Measurements from ENCODE around the gene NPHP4. TPM values are rescaled to one million over a fixed set of nuclear protein-coding genes. Genes with fewer than 3 reads are reported as not detected.
"Not testable (repeated sequence)": the region's sequence is repeated elsewhere in the genome, so short reads cannot be mapped to it uniquely, and the experiment has no call there.

NPHP4 gene
- total RNA-seq, 2 experiments from 2014 or later, result 15.6 to 17.2 TPM

GRCh38 chr1:5857011-5857410 lies 135.2 kb downstream of the NPHP4 start:
- H3K4me3 Mint-ChIP-seq, result no peak overlapping the region
- peaks cover 5% of the 10 kb centered on the region for H3K4me1 Mint-ChIP-seq (ENCODE audit: low read depth)

DNA sequence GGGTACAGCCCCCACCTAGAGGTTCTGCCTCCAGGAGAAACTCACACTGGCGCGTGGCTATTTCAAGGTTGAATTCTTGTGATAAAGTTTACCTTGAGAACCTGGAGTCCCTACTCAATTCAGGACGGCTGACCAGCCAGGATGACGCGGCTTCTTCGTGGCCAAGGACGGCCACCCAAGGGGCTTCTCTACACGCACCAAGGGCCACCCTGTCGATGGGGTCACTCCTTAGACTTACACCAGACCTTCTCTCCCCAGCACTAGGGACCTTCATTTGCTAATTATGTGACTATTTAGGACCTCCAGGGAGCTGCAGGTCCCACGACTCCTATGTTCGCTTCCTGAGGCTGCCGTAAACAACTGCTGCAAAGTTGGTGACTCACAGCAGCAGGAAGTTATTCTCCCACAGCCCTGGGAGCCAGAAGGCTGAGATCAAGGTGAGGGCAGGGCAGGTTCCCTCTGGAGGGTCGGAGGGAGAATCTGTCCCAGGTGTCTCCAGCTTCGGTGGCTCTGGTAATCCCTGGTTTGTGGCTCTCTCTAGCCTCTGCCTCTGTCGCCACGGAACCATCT lies 135.9 kb downstream of the NPHP4 start:
- POLR2A ChIA-PET, result no interaction called here
- no peak overlapping the region for H3K4me3 Mint-ChIP-seq
- DNase-seq (no peak), ATAC-seq (no peak)
- H3K36me3 Mint-ChIP-seq (ENCODE audit: low read depth), result no peaks in the 10 kb centered on the region
- no peak overlapping the region for H3K27ac Mint-ChIP-seq
- CTCF ChIA-PET, result no interaction called here
- H3K9me3 Mint-ChIP-seq (ENCODE audit: insufficient read depth), result no peaks in the 10 kb centered on the region
- H3K4me1 Mint-ChIP-seq (ENCODE audit: low read depth), result peaks cover 5% of the 10 kb centered on the region
- no peaks in the 10 kb centered on the region for H3K27me3 Mint-ChIP-seq (ENCODE audit: low read depth)

More at GRCh38 chr1:5857011-5857410, 135.2 kb downstream of the NPHP4 start:
- ATAC-seq (no peak), DNase-seq (no peak)
- Mint-ChIP-seq H3K27me3 (ENCODE audit: low read depth) (no peaks in the 10 kb centered on the region), H3K9me3 (ENCODE audit: insufficient read depth) (no peaks in the 10 kb centered on the region), H3K36me3 (ENCODE audit: low read depth) (no peaks in the 10 kb centered on the region), H3K27ac (no peak overlapping the region)
- ChIA-PET POLR2A (no interaction called here), CTCF (no interaction called here)

GRCh38 chr1:5855196-5855897 lies 136.9 kb downstream of the NPHP4 start:
- POLR2A ChIA-PET, result no interaction called here
- DNase-seq, result no peak
- Mint-ChIP-seq H3K4me3 (no peak overlapping the region), H3K4me1 (ENCODE audit: low read depth) (peaks cover 5% of the 10 kb centered on the region), H3K36me3 (ENCODE audit: low read depth) (no peaks in the 10 kb centered on the region), H3K27me3 (ENCODE audit: low read depth) (no peaks in the 10 kb centered on the region), H3K27ac (no peak overlapping the region), H3K9me3 (ENCODE audit: insufficient read depth) (no peaks in the 10 kb centered on the region)
- no peak for ATAC-seq
- CTCF ChIA-PET, result no interaction called here

DNA sequence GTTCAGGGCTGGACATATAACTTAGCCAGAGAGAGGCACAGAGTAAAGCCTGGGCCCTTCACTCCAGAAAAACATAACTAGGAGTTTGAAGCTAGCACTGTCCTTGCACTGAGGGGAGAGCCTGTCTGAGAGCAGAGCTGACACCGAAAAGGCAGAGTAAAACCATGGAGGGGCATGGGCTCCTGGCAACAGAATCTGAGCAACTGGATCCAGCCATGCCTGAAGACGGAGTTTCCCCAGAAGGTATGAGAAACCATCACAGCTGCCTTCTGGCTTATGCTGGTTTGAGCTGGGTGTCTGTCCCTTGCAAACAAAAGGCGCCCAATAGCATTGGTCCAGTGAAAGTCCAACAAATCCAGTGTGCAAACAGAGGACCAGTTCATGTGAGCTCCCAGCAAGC lies 137.5 kb downstream of the NPHP4 start:
- Mint-ChIP-seq H3K27ac (no peak overlapping the region), H3K9me3 (ENCODE audit: insufficient read depth) (no peaks in the 10 kb centered on the region), H3K4me1 (ENCODE audit: low read depth) (peaks cover 5% of the 10 kb centered on the region), H3K4me3 (no peak overlapping the region), H3K36me3 (ENCODE audit: low read depth) (no peaks in the 10 kb centered on the region), H3K27me3 (ENCODE audit: low read depth) (no peaks in the 10 kb centered on the region)
- ATAC-seq (no peak), DNase-seq (no peak)
- ChIA-PET POLR2A (no interaction called here), CTCF (no interaction called here)

DNA sequence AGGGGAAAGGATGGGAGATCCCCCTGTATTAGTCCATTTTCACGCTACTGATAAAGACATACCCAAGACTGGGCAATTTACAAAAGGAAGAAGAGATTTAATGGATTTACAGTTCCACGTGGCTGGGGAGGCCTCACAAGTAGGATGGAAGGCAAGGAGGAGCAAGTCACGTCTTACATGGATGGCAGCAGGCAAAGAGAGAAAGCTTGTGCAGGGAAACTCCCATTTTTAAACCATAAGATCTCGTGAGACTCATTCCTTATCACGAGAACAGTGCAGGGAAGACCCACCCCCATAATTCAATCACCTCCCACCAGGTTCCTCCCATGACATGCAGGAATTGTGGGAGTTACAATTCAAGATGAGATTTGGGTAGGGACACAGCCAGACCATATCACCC lies 138.4 kb downstream of the NPHP4 start:
- POLR2A ChIA-PET; DNase-seq; H3K27me3 Mint-ChIP-seq (ENCODE audit: low read depth); CTCF ChIA-PET; H3K9me3 Mint-ChIP-seq (ENCODE audit: insufficient read depth); H3K4me3 Mint-ChIP-seq; H3K36me3 Mint-ChIP-seq (ENCODE audit: low read depth); H3K27ac Mint-ChIP-seq; H3K4me1 Mint-ChIP-seq (ENCODE audit: low read depth); ATAC-seq: not testable (repeated sequence)

DNA sequence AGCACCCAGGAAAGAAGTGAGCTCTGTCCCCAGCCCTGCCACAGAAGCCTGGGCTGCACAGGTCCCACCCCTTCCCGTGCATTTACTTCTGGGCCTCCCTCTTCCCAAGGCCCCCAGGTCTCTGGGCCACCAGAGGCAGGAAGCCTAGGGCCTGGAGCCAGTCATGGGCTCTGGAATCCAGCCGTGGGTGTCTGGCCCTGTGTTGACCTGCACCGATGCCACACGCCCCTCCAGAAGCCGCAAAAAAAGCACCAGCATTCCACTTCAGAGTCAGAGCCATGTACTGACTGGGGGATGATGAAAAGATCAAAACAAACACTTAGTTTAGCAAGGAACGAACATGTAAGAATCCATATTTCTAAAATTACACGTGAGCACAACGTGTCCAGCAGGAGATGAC lies 141.7 kb downstream of the NPHP4 start:
- Mint-ChIP-seq H3K4me3 (no peak overlapping the region), H3K9me3 (ENCODE audit: insufficient read depth) (no peaks in the 10 kb centered on the region), H3K27me3 (ENCODE audit: low read depth) (no peaks in the 10 kb centered on the region), H3K4me1 (ENCODE audit: low read depth) (no peaks in the 10 kb centered on the region), H3K36me3 (ENCODE audit: low read depth) (no peaks in the 10 kb centered on the region), H3K27ac (no peak overlapping the region)
- ChIA-PET POLR2A (no interaction called here), CTCF (no interaction called here)
- ATAC-seq, result no peak
- DNase-seq, result no peak

- Mint-ChIP-seq H3K27me3 (ENCODE audit: low read depth) (no peaks in the 10 kb centered on the region), H3K36me3 (ENCODE audit: low read depth) (no peaks in the 10 kb centered on the region), H3K9me3 (ENCODE audit: insufficient read depth) (no peaks in the 10 kb centered on the region), H3K4me1 (ENCODE audit: low read depth) (no peaks in the 10 kb centered on the region), H3K4me3 (no peak overlapping the region), H3K27ac (no peak overlapping the region)
- ChIA-PET CTCF (no interaction called here), POLR2A (no interaction called here)
- ATAC-seq (no peak), DNase-seq (no peak)
Observed at GRCh38 chr1:5849550-5849949, 142.7 kb downstream of the NPHP4 start.

GRCh38 chr1:5847013-5847659 lies 145.1 kb downstream of the NPHP4 start:
- no peak overlapping the region for H3K4me3 Mint-ChIP-seq
- ATAC-seq (no peak), DNase-seq (peak; percentile 28)
- no peak overlapping the region for H3K27ac Mint-ChIP-seq
- no peaks in the 10 kb centered on the region for H3K9me3 Mint-ChIP-seq (ENCODE audit: insufficient read depth)
- no peaks in the 10 kb centered on the region for H3K4me1 Mint-ChIP-seq (ENCODE audit: low read depth)
- ChIA-PET CTCF (no interaction called here), POLR2A (no interaction called here)
- no peaks in the 10 kb centered on the region for H3K36me3 Mint-ChIP-seq (ENCODE audit: low read depth)
- no peaks in the 10 kb centered on the region for H3K27me3 Mint-ChIP-seq (ENCODE audit: low read depth)

DNA sequence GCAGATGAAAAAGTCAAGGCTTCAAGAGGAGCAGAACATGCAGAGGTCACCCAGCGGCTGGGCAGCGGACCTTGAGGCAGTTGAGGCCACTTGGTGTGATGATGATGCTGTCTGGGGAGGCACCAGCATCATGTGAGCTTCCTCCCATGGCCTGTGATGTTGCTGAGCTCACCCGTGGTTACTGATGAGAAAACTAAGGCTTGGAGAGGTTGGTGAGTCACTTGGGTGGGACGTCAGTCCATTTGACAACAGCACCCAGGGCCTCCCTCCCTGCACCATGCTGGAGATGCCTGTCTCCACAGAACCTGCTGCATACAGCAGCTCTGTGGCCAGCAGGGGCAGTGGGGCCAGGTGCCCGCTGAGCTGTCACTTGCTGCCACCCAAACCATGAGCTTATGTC lies 146.8 kb downstream of the NPHP4 start:
- ChIA-PET POLR2A (no interaction called here), CTCF (no interaction called here)
- no peak overlapping the region for H3K27ac Mint-ChIP-seq
- no peaks in the 10 kb centered on the region for H3K27me3 Mint-ChIP-seq (ENCODE audit: low read depth)
- H3K4me3 Mint-ChIP-seq, result no peak overlapping the region
- no peaks in the 10 kb centered on the region for H3K4me1 Mint-ChIP-seq (ENCODE audit: low read depth)
- DNase-seq, result no peak
- H3K36me3 Mint-ChIP-seq (ENCODE audit: low read depth), result no peaks in the 10 kb centered on the region
- H3K9me3 Mint-ChIP-seq (ENCODE audit: insufficient read depth), result no peaks in the 10 kb centered on the region
- ATAC-seq, result no peak

DNA sequence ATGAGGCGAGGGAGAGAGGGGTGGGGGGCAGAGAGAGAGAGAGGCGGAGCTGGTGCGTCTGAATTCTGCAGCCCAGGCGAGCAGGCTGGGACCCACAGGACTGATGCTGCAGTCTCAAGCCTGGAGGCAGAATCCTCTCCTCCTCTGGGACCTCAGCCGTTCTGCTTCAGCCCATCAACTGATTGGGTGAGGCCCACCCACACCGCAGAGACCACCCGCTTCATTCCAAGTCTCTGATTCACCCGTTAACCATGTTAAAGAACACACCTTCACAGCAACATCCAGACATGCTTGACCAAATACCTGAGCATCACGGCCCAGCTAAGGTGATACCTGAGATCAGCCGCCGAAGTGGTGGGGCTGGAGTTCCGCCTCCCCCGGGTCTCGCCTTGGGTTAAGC lies 147.8 kb downstream of the NPHP4 start:
- Mint-ChIP-seq H3K4me3 (no peak overlapping the region), H3K9me3 (ENCODE audit: insufficient read depth) (no peaks in the 10 kb centered on the region), H3K4me1 (ENCODE audit: low read depth) (no peaks in the 10 kb centered on the region), H3K27me3 (ENCODE audit: low read depth) (no peaks in the 10 kb centered on the region), H3K27ac (no peak overlapping the region), H3K36me3 (ENCODE audit: low read depth) (no peaks in the 10 kb centered on the region)
- POLR2A ChIA-PET, result no interaction called here
- CTCF ChIA-PET, result no interaction called here
- no peak for ATAC-seq
- DNase-seq, result no peak

- ATAC-seq, result no peak
- H3K9me3 Mint-ChIP-seq (ENCODE audit: insufficient read depth), result no peaks in the 10 kb centered on the region
- H3K4me3 Mint-ChIP-seq, result no peak overlapping the region
- CTCF ChIA-PET, result no interaction called here
- POLR2A ChIA-PET, result no interaction called here
- H3K36me3 Mint-ChIP-seq (ENCODE audit: low read depth), result no peaks in the 10 kb centered on the region
- DNase-seq, result no peak
- H3K27me3 Mint-ChIP-seq (ENCODE audit: low read depth), result no peaks in the 10 kb centered on the region
- no peak overlapping the region for H3K27ac Mint-ChIP-seq
- no peaks in the 10 kb centered on the region for H3K4me1 Mint-ChIP-seq (ENCODE audit: low read depth)
Observed at GRCh38 chr1:5843521-5844096, 148.6 kb downstream of the NPHP4 start.

- CTCF ChIA-PET, result no interaction called here
- no peak overlapping the region for H3K4me3 Mint-ChIP-seq
- no peak for ATAC-seq
- H3K27me3 Mint-ChIP-seq (ENCODE audit: low read depth), result no peaks in the 10 kb centered on the region
- DNase-seq, result no peak
- POLR2A ChIA-PET, result no interaction called here
- H3K27ac Mint-ChIP-seq, result no peak overlapping the region
- H3K9me3 Mint-ChIP-seq (ENCODE audit: insufficient read depth), result no peaks in the 10 kb centered on the region
- no peaks in the 10 kb centered on the region for H3K4me1 Mint-ChIP-seq (ENCODE audit: low read depth)
- H3K36me3 Mint-ChIP-seq (ENCODE audit: low read depth), result no peaks in the 10 kb centered on the region
Observed at GRCh38 chr1:5842679-5843078, 149.5 kb downstream of the NPHP4 start.

Data from activated CD8-positive, alpha-beta T cell treated with anti-CD3 and anti-CD28 coated beads, Interleukin-2, amount 10 ng/mL, durations not matched to agents 7 days and 5 days (primary cell).